Measurements from ENCODE around the gene SOX5.
"Not testable (repeated sequence)": the region's sequence is repeated elsewhere in the genome, so short reads cannot be mapped to it uniquely, and the experiment has no call there.

SOX5 gene

DNA sequence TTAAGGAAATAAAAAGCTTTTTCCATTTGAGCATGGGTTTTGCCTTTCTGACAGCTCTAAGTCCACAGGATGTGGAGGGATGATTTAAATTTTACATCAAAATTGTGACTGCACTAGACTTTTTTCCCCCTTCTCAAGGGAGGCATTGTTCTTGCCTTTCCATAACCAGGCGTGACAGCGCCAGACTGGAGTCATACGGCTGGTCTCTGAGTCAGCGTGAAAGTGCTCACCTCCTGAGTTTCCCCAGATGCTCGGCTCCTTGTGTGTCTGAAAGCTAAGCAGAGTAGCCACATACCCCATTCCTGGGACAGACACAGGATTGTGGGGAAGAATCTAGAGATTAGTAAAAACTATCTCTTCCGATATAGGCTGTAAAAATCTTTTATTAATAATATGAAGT is 43.1 kb downstream of the SOX5 start:
- DNase-seq (ENCODE audit: low spot score), result no peak

DNA sequence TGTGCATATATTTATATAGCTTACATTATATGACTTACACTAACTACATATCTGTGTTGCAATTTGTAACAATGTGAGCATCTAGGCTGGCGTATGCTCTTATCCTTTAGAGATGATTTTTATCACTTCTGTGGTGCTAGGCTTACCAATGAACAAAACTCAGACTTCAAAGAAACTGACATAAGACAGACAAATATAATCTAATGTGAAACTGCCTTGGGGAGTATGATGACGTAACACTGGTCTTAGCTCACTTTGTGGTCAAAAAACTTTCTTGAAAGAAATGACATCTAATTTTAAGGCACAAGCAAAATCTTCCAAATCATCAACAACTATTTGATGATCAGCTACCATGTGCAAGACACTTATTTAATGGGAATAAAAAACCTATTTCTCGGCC is 50.0 kb downstream of the SOX5 start:
- DNase-seq (ENCODE audit: low spot score), result no peak

DNA sequence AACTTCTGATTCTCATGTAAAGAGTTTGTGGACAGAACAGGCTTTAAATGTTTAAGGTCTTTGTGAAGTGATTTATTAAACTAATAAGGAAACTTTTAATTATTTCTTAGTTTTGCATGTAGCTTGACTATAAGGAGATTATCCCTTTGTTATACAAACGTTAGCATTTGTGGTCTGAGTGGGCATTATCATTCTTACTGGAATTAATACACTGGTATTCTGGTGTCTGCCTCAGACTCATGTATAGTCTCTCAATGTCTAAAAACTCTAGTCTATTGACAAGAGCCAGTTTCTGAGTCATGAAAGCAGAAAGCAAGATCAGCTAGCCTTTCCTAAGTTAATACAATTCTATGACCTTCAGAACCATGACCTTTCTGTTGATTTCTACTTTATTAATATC is 51.3 kb downstream of the SOX5 start:
- DNase-seq (ENCODE audit: low spot score), result no peak

DNA sequence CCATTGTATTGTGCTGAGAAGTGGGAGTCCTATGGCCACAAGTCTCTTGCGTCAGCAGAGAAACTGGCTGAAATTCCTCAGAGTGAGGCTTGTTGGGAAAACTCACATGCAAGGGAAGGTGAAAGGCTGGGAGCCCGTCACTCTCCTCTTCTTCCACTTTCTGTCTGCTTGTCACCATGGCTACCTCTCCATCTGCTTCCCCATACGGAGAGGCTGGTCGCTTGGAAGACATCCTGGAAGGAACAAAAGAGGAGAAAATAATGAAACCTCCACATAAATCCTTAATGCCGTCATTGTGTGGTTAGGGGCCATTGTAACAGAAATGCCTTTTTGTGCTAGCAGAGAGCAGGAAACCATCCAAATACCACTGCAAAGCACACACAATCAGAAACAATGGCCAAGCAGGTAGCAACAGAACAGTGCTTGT is 53.7 kb downstream of the SOX5 start:
- no peak for DNase-seq (ENCODE audit: low spot score)

DNA sequence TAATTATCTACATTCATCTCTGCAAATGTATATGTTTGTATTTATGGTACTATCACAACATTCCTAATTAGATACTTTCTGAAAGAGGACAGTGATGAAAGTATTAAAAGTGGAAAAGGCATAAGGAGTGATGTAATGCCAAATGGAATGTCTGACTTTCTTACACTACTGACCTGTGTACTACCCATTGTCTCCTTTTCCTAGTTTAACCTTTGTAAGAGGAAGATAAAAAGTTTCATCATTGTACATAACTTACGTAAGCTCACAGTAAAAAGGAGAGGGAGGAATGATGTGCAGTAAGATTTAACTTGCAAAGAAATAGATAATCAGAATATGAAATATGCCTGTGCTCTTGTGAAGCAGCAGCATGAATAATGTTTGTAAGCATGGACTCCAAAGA is 55.9 kb downstream of the SOX5 start:
- DNase-seq (ENCODE audit: low spot score), result no peak

DNA sequence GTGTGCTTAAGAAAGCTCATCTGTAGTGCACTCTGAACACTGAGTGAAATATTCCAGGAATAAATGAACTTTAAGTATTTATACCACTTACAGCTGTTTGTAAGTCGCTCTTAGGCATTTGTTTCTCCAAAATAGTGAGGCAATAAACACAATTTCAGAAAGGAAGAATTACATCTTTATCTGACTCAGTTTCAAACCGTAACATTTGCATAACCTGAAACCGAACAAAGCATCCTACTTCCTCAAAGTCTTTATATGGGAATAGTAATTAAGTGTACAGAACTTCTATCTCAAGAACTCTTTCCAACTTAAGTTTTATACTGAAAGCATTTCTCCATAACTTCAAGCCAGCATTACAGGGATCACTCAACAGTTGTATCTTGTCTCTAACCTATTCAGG is 58.4 kb downstream of the SOX5 start:
- DNase-seq (ENCODE audit: low spot score), result no peak

DNA sequence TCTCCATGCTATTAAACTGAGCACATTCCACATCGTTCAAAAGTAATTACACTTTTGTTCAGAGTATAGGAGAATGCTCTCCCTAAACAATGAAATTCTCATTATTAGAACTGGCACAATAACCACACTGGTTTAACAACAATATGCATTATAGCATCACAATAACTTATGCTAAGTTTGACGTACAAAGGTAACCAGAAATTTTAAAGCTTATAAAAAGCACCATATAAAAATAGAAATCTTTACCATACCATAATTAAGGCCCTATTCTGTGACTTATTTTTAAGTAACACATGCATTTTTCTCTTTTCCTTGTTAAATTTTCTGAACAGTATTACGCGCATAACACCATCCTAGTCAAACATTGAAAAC is 60.4 kb downstream of the SOX5 start:
- DNase-seq (ENCODE audit: low spot score), result no peak

DNA sequence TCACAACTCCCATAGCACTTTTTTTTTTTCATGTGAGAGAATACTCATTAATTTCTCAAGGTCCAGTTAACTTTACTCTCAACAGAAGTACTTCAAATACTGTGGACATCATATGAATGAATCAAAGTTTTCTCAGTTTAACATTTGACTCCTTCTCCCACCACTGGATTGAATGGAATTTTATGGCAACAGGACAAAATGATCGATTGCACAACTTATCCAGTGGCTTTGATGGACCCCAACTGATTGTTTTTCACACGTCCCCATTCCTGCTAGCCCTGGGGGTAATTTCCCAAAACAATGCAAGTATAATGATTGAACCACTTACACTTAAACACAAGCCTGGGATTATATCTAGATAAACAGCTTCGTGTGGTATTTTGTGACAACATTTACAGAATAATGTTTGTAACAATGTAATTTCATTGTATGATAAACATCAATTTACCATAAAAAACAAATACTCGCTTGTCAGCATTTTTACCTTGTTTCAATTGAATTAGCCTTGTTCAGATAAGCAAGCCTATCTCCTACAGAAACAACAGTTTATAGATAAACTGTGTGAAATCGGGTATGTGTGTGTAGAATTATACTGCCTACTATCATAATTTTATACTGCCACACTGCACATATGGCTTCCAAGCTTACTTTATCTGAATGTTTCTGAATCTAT is 60.9 kb downstream of the SOX5 start:
- DNase-seq (ENCODE audit: low spot score), result no peak

DNA sequence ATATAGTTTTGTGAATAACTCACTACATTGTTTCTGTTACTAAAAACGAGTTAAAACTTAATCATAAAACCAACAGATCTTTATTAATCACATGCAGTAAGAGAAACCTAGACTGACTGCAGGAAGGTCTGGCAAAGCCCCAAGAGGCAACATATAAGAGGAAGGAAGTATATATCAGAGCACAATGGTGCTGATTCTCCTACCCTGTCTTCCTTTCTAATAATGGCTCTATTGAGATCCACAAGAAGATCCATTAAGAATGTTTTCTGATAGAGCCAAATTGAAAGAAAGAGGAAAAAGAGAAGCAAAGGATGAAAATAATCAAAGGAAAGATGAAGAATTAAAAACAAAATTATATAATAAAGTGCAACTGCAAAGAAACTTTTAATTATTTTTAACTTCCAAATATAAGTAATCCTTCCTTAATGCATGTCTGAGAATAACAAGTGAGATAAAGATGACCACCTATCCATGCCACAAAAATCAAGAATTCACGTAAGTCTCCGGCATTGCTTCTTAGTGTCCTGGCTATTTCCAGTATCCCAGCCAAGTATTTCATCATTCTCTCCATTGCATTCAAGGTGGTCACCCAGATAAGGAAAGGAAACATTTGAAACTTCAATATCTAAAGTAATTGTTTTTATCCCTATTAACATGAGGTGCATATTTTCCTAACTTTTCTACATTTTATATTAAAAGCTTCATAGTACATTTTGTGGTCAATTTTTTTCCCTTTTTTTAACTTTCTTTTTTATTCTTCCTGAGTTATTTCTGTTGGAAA is 62.2 kb downstream of the SOX5 start:
- DNase-seq (ENCODE audit: low spot score), result no peak

DNA sequence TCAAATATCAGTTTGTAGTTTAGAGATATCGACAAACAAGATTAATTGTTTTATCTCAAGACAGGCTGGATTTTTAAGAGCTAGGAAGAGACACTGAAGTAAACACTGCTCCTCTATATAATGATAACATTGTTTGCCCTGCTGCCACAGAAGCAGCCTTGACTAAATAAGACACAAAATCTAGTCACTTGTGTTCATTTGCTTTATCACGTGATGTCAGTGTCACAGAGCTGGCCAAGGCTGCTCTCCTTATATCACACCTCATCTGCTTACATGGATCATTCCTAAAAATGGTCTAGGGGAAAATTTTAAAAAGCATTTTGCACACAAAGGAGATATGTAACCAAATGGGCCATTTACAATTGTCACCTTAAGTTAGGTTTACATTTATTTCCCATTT is 64.1 kb downstream of the SOX5 start:
- no peak for DNase-seq (ENCODE audit: low spot score)

DNA sequence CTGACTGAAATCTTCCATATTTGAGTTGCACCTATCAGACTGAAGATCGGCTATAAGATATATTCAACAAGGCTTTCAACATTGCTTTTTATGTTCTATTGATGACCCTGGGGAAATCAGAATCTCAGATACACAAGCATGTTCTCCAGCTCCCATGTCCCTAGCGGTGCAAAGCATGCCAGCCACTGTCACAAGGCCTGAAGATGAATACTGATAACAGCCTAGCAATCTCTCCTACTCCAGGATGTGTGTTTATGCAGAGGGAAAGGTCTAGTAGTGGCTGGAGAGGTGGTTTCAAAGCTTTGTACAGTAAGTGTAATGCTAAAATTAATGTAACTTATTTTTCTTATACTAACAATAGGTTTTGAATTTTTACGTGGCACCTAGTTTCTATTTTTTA is 64.6 kb downstream of the SOX5 start:
- DNase-seq (ENCODE audit: low spot score), result no peak

DNA sequence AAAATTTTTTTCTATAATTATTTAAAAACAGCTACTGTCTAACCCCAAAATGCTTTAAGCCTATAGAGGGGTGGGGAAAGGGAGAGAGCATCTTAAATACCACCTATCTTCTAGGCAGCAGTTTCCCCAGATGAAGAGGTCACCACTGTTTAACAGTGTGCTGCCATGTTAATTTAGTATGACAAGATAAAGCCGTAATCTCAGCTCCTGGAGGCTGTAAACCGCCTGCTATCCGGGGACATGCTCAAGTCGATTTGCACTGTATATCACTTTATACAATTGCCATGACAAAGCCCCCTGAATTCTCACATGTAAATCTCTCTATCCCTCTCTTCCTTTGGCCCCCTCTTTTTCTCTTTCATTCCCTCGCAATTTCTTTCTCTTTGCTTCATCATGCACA is 68.5 kb downstream of the SOX5 start:
- no peak for DNase-seq (ENCODE audit: low spot score)

DNA sequence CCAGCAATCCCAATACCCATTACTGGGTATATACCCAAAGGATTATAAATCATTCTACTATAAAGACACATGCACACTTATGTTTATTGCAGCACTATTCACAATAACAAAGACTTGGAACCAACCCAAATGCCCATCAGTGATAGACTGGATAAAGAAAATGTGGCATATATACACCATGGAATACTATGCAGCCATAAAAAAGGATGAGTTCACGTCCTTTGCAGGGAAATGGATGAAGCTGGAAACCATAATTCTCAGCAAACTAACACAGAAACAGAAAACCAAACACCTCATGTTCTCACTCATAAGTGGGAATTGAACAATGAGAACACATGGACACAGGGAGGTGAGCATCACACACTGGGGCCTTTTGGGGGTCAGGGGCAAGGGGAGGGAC is 72.9 kb downstream of the SOX5 start:
- not testable (repeated sequence) for DNase-seq (ENCODE audit: low spot score)

DNA sequence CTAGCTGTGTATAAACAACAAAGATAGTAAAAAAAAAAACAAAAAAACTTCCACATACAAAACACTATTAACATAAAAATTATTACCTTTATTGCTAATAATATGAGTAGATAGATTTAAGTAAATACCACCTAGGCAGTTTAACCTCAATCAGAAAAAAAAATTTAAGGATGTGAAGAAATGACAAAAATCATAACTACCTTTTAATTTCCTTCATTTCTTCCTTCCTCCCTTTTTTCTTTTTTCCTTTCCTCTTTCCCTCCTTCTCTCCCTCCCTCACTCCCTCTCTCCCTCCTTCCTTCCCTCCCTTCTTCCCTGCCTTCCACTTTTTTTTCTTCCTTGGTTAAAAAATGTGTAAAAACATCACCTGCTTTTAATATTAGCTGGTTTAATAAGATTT is 81.7 kb downstream of the SOX5 start:
- DNase-seq (ENCODE audit: low spot score), result no peak

DNA sequence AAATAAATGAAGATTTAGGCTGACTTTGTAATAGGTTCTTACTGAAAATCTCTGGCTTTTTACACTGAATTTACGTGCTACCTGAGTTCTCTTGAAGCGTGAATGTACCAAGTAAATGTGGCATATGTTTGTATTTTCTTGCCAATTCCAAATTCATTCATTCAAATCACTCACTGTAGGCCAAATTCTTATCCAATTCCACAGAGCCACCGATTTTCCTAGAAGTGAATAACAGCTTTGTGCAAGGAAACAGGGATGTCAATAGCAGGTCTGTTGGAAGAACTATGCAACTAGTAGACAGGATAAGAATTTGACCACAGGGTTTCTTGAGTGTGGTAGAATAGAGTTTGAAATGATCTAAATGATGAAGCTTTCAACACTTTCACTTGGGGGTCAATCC is 86.8 kb downstream of the SOX5 start:
- no peak for DNase-seq (ENCODE audit: low spot score)

DNA sequence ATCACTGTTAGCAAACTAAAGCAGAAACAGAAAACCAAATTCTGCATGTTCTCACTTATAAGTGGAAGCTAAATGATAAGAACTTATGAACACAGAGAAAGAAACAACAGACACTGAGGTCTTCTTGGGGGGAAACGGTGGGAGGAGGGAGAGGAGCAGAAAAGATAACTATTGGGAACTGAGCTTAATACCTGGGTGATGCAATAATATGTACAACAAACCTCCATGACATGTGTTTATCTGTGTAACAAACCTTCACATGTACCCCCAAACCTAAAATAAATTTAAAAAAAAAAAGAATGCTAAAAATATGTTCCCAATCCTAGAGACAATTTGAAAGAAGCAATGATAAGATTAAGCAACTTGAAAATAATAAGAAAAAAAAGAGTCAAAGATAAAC is 89.5 kb downstream of the SOX5 start:
- no peak for DNase-seq (ENCODE audit: low spot score)

DNA sequence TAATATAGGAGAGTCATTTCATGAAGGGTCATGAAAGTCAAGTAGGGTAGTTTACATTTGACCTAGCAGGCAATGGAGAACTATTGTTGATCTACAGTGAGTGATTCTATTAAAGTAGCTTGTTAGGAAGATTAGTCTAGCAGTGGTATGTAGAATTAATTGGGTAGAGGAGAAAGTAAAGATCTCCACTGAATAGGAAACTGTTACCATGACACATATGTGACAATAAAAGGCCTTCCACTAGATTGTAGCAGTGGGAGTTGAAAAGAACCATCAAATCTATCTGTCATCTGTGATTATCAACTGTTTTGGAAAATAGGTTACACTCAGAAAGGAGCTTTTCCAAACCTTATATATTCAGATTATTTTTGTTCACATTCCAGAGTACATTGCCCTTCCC is 92.3 kb downstream of the SOX5 start:
- DNase-seq (ENCODE audit: low spot score), result no peak

DNA sequence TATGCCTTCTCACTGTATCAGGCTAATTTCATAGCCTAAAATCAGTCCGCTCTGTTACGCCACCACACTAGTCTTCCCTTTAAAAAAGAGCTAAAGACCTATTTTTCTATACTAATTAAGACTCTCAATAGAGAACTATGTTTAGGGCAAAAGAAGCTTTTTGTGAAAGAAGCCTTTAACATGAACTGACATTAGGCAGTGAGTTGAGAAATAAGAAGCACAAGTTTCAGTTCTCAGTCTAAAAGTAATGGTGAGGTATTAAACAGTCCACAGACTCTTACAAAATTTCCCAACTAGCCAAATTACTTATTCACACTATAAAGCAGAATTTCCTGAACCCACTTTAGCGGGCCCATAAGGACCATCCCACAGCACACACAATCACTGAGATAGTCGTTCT is 93.7 kb downstream of the SOX5 start:
- DNase-seq (ENCODE audit: low spot score), result no peak

DNA sequence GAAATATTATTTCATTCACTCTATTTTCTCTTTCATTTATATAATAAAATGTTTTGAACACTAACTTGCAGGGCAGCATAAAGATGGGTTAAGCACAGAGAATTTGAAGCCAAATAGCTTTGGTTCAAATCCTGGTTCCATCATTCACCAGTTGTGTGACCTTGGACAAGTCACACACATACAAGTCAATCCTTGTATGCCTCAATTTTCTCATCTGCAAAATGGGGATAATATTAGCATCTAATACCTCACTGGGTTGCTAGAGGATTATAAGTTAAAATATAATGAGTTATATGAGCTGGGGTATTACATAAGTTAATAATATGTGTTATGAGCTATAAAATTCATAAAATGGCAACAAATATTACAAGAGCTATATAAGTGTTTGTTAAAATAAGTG is 94.9 kb downstream of the SOX5 start:
- DNase-seq (ENCODE audit: low spot score), result no peak

DNA sequence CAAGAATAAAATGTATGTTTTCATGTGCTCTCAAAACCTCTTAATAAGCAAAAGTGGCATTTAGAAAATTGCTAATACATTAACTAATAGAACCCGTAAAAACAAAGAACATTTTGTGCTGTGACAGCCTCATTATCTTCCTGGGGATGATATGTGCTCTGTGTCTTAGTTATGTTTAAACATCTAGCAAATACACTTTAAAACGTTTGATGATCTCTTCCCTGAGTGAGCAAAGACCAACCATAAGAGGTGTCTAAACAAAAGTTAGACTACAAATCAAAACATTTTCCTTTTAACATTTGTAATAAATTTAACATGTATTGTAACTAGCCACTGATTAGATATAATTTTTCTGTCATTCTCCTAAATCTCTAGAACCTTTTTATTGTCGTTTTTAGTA is 95.8 kb downstream of the SOX5 start:
- DNase-seq (ENCODE audit: low spot score), result no peak

DNA sequence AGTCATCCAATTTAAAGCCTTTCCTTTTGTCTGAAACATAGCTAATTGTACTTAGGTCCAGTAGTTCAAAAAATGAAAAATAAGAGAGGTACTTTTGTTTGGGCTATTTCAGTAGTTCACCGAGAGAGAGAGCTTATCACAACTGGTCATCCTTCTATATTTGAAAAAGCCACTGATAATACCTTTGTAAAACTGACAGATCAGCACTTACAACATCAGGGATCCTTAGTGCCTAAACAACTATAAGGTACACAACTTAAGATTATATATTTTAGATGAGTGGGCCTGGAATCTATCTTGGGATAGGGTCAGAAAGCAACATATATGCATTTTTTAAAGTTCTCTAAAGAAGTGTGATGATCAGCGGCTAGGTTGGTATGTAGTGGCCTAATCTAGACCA is 97.9 kb downstream of the SOX5 start:
- no peak for DNase-seq (ENCODE audit: low spot score)

DNA sequence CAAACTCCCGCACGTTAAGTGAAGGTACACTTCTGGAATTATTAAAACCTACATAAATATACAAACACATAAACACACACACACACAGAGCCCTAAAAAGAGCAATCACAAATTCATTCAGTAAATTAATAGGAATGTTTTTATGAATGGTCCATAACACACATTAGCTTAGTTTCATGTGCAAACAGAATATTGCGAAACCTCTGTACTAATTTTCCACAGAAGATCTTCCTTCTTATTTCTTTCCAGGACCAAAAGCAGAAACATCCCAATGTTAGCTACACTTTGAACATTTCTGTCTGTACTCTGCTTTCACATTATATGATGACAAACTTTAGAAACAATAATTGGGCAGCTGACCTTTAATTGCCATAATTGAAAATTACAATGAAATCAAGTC is 101.6 kb downstream of the SOX5 start:
- no peak for DNase-seq (ENCODE audit: low spot score)

DNA sequence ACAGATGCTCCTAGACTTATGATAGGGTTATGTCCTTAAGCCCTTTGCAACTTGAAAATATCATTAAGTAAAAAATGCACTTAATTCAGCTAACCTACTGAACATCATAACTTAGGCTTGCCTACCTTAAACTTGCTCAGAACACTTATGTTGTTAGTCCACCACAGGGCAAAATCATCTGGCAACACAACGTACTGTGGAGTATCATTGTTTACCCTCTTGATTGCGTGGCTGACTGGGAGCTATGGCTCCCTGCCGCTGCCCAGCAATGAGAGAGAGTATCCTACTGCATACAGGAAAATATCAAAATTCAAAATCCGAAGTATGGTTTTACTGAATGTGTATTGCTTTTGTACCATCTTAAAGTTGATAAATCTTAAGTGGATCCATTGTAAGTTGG is 105.5 kb downstream of the SOX5 start:
- DNase-seq (ENCODE audit: low spot score), result no peak

DNA sequence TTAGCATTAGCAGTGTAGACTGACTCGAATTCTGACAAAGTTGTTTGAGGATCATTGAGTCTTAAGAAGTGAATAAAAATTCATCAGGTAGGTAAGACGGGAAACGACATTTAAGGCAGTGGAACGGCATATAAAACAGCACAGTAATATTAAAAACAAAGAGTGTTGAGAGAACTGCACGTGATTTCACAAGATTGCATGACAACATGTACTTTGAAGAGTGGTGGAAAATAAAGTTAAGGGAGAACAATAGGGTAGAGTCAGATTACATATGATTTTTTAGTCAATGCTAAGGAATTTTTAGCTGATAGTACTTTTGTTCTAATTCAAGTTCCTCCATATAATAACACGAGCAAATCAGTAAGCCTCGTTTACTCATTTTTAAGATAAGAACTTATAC is 115.4 kb downstream of the SOX5 start:
- no peak for DNase-seq (ENCODE audit: low spot score)

Measured in hematopoietic multipotent progenitor cell treated with erythropoietin and hydrocortisone succinate and interleukin-3 and kit ligand, for 17 days (in vitro differentiated cells).